ENCODE measurements around the gene ZNF764. TPM values are rescaled to one million over a fixed set of nuclear protein-coding genes. Genes with fewer than 3 reads are reported as not detected.
"Not testable (repeated sequence)": the region's sequence is repeated elsewhere in the genome, so short reads cannot be mapped to it uniquely, and the experiment has no call there.

The ZNF764 gene
- total RNA-seq, 4 donors from 2014 or later, result 5.5 to 10.5 (median 8.7) TPM

DNA sequence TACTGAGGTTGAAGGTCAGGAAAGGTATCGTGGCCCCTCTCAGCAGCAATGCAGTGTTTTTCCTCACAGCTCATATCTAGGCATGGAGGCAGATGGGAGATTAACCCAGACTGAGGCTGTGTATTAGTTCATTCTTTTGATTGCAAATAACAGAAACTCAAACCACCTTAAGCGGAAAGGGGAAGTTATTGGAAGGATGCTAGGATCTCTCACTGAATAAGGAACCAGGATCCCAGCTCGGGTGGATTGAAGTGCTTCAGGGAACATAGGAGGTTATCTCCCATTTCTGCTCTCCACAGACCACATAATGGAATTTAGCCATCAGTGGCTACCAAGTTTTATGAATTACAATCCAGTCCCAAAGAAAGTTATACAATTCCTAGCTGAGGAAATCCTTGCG is 43.8 kb upstream of the ZNF764 start:
- H3K27me3 ChIP-seq, result no peaks in the 10 kb centered on the region
- no peak overlapping the region for H3K27ac ChIP-seq
- no peaks in the 10 kb centered on the region for H3K9me3 ChIP-seq
- H3K36me3 ChIP-seq, result peaks cover 40% of the 10 kb centered on the region
- TF ChIP-seq POLR2A (IDR thresholded peaks at IDR 0.05) (no peak), EP300 (IDR thresholded peaks at IDR 0.05) (no peak), POLR2AphosphoS5 (IDR thresholded peaks at IDR 0.05) (no peak)
- TF ChIP-seq, protein P1, sequence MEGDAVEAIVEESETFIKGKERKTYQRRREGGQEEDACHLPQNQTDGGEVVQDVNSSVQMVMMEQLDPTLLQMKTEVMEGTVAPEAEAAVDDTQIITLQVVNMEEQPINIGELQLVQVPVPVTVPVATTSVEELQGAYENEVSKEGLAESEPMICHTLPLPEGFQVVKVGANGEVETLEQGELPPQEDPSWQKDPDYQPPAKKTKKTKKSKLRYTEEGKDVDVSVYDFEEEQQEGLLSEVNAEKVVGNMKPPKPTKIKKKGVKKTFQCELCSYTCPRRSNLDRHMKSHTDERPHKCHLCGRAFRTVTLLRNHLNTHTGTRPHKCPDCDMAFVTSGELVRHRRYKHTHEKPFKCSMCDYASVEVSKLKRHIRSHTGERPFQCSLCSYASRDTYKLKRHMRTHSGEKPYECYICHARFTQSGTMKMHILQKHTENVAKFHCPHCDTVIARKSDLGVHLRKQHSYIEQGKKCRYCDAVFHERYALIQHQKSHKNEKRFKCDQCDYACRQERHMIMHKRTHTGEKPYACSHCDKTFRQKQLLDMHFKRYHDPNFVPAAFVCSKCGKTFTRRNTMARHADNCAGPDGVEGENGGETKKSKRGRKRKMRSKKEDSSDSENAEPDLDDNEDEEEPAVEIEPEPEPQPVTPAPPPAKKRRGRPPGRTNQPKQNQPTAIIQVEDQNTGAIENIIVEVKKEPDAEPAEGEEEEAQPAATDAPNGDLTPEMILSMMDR (IDR thresholded peaks at IDR 0.05), result no peak
- no peak for DNase-seq (ENCODE audit: low spot score in 2 of 2)
- 86% methylated on average over 4 of the region's 4 CpGs for WGBS
- no peak overlapping the region for H3K4me3 ChIP-seq
- H3K4me1 ChIP-seq, result peaks cover 9% of the 10 kb centered on the region

DNA sequence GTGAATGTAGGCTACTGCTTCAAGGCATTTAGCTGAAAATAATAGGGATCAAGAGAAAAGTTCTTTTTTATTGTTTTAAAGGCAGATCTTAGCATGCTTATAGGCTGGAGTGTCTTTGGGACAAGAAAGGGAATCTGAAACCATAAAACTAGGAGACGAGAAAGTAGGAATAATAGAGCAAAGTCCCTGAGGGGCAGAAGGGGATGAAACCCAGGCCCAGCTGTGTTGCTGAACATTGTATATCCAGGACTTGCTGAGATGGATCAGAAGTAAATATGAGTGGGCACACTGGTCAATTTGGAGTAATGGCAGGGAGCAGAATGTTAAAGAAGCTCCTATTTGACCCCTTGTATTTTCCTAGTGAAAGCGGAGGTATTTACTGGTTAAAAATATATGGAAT is 42.8 kb upstream of the ZNF764 start:
- 88% methylated on average over 2 of the region's 2 CpGs for WGBS
- peaks cover 9% of the 10 kb centered on the region for H3K4me1 ChIP-seq
- H3K36me3 ChIP-seq, result peaks cover 33% of the 10 kb centered on the region
- TF ChIP-seq, protein P1 (IDR thresholded peaks at IDR 0.05), result no peak
- TF ChIP-seq EP300 (IDR thresholded peaks at IDR 0.05), result no peak
- no peak for TF ChIP-seq POLR2A (IDR thresholded peaks at IDR 0.05)
- no peak for TF ChIP-seq POLR2AphosphoS5 (IDR thresholded peaks at IDR 0.05)
- no peak overlapping the region for H3K27ac ChIP-seq
- H3K9me3 ChIP-seq, result no peaks in the 10 kb centered on the region
- H3K27me3 ChIP-seq, result no peaks in the 10 kb centered on the region
- H3K4me3 ChIP-seq, result no peak overlapping the region
- no peak for DNase-seq (ENCODE audit: low spot score in 2 of 2)

DNA sequence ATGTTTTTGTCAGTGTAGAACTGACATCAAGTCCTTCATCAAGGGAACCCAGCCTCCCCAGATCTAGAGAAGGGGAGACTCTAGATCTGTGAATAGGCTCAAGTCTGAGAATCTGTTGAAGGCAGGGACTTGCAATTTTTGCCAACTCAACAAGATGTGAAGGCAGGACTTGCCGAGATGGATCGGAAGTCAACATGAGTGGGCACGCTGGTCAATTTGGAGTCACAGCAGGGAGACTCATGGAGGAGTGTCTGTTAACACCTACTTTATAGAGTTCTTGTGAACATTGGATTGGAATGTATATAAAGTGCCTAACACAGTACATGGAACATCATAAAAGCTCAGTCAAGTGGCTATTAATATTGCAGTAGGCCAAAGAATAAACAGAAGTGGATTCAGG is 42.0 kb upstream of the ZNF764 start:
- H3K36me3 ChIP-seq, result peaks cover 26% of the 10 kb centered on the region
- WGBS, result 100% methylated on average over 3 of the region's 3 CpGs
- no peak overlapping the region for H3K27ac ChIP-seq
- no peak for DNase-seq (ENCODE audit: low spot score in 2 of 2)
- H3K4me3 ChIP-seq, result no peak overlapping the region
- no peak for TF ChIP-seq EP300 (IDR thresholded peaks at IDR 0.05)
- no peak for TF ChIP-seq POLR2AphosphoS5 (IDR thresholded peaks at IDR 0.05)
- TF ChIP-seq, protein P1 (IDR thresholded peaks at IDR 0.05), result no peak
- no peak for TF ChIP-seq POLR2A (IDR thresholded peaks at IDR 0.05)
- no peaks in the 10 kb centered on the region for H3K9me3 ChIP-seq
- H3K4me1 ChIP-seq, result peaks cover 9% of the 10 kb centered on the region
- no peaks in the 10 kb centered on the region for H3K27me3 ChIP-seq

DNA sequence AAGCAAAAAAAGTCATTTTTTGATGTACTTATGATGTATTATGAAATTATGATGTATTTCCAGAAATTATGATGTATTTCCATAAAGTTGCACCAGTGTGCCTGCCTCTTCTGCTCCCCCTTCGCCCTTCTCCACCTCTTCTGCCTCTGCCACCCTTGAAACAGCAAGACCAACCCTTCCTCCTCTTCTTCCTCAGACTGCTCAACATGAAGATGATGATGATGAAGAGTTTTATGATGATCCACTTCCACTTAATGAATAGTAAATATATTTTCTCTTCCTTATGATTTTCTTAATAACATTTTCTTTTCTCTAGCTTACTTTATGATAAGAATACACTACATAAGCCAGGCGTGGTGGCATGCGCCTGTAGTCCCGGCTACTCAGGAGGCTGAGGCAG is 34.7 kb upstream of the ZNF764 start:
- no peaks in the 10 kb centered on the region for H3K27me3 ChIP-seq
- no peak for TF ChIP-seq POLR2AphosphoS5 (IDR thresholded peaks at IDR 0.05)
- TF ChIP-seq, protein P1 (IDR thresholded peaks at IDR 0.05), result no peak
- TF ChIP-seq POLR2A (IDR thresholded peaks at IDR 0.05), result no peak
- no peak for TF ChIP-seq EP300 (IDR thresholded peaks at IDR 0.05)
- H3K9me3 ChIP-seq, result no peaks in the 10 kb centered on the region
- H3K4me3 ChIP-seq, result no peak overlapping the region
- no peaks in the 10 kb centered on the region for H3K36me3 ChIP-seq
- WGBS, result 95% methylated on average over 4 of the region's 4 CpGs
- DNase-seq (ENCODE audit: low spot score in 2 of 2), result no peak
- no peaks in the 10 kb centered on the region for H3K4me1 ChIP-seq
- H3K27ac ChIP-seq, result no peak overlapping the region

DNA sequence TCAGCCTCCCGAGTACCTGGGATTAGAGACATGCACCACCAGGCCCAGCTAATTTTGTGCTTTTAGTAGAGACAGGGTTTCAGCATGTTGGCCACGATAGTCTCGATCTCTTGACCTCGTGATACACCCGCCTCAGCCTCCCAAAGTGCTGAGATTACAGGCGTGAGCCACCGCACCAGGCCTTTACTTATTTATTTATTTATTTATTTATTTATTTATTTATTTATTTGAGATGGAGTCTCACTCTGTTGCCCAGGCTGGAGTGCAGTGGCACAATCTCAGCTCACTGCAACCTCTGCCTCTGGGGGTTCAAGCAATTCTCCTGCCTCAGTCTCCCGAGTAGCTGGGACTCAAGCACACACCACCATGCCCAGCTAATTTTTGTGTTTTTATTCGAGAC is 32.7 kb upstream of the ZNF764 start:
- not testable (repeated sequence) for H3K4me3 ChIP-seq; H3K36me3 ChIP-seq; H3K27ac ChIP-seq; H3K4me1 ChIP-seq; H3K27me3 ChIP-seq; DNase-seq (ENCODE audit: low spot score in 2 of 2); H3K9me3 ChIP-seq
- WGBS, result 93% methylated on average over 9 of the region's 9 CpGs

DNA sequence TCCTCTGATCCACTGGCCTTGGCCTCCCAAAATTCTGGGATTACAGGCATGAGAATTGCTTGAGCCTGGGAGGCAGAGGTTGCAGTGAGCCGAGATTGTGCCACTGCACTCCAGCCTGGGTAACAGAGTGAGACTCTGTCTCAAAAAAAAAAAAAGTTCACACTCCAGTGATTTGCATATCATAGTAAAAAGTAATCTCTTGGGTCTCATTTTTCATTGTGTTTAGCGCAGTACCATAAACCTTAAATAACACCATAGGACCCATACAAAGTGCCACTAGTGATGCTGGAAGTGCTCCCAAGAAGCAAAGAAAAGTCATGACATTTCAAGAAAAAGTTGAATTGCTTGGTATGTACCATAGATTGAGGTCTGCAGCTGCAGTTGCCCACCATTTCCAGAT is 31.4 kb upstream of the ZNF764 start:
- 81% methylated on average over 2 of the region's 2 CpGs for WGBS
- not testable (repeated sequence) for H3K36me3 ChIP-seq; DNase-seq (ENCODE audit: low spot score in 2 of 2); H3K9me3 ChIP-seq; H3K27ac ChIP-seq; H3K27me3 ChIP-seq; H3K4me3 ChIP-seq
- peaks cover 12% of the 10 kb centered on the region for H3K4me1 ChIP-seq
